Cerebellar nuclear complex (tissue), 1 donor: ENCODE data around the gene RAB22A.
"Not testable (repeated sequence)": the region's sequence is repeated elsewhere in the genome, so short reads cannot be mapped to it uniquely, and the experiment has no call there.

ENCODE experiments used
- DNase-seq, 2 experiments: peaks; one replicate each; lab custom pipeline; 2025; lab: John Stamatoyannopoulos, UW

The RAB22A gene

DNA sequence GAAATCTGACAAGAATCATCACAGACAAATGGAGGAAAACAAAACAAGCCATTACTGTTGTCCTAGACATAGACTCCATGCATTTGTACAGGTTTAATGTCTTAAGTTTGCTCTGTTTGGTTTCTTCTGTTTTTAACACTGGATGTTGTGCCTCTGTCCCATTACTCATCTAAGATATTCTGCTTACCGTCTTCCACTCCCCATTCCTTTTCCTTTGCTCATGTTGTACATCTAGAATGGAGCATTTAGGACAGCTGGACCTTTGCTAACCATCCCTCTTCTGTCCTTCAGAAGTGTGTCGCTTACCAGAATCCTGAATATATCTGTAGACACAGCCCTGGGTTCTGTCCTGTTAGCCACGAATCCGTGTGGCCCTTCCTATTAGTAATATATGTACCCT is 35.2 kb downstream of the RAB22A start:
- DNase-seq = no peak

DNA sequence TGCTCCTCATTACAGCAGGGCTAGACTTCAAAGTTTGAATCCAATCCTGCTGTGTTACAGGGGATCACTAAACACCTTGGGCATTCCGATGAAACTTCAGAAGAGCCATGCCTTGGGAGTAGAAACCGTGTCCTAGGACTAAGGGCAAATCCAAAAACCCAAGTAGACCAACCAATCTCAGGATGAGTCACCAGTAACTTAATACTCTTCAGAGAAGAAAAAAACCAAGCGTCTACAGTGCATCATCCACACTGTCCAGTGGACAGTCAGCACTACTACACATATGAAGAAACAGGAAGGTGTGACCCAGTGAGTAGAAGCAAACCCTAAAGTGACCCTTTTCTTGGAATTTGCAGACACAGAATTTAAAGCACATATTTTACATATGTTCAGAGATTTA is 40.1 kb downstream of the RAB22A start:
- no peak for DNase-seq

GRCh38 chr20:58352468-58352867 is 43.0 kb downstream of the RAB22A start:
- no peak for DNase-seq

DNA sequence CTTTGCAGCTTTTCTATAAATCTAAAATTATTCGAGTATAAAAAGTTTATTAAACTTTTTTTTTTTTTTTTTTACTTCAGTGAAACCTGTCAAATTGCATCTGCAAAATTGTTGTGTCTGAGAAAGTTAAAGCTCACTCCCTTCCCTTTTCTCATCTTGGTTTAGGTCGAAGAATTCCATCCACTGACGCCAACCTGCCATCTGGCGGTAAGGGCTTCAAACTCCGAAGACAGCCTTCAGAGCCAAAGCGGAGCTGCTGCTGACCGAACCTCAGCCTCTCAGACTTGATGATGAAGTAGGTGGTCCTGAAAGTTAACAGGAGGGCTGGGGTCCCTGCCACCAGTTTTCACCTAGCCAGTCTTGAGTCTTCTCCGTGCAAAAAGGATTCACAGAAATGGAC is 49.9 kb downstream of the RAB22A start:
- no peak for DNase-seq

DNA sequence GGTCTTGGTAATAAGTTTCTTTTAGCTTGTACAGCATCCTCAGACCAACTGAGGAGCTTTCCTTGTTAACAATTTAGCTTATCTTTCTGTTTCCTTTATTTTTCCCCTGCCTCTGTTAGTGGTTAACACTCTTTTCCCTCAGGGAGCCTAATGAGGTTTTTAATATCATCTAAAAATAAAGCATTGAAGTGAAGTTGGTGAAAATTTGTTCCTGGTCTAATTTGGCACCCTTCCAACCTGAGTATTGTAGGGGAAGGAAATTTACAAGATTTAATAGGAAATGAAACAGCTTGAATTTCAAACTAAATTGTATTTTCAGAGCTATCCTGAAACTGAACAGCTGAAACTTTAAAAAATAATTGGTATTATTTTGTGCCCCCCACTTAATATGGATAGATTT is 51.4 kb downstream of the RAB22A start:
- DNase-seq = no peak

DNA sequence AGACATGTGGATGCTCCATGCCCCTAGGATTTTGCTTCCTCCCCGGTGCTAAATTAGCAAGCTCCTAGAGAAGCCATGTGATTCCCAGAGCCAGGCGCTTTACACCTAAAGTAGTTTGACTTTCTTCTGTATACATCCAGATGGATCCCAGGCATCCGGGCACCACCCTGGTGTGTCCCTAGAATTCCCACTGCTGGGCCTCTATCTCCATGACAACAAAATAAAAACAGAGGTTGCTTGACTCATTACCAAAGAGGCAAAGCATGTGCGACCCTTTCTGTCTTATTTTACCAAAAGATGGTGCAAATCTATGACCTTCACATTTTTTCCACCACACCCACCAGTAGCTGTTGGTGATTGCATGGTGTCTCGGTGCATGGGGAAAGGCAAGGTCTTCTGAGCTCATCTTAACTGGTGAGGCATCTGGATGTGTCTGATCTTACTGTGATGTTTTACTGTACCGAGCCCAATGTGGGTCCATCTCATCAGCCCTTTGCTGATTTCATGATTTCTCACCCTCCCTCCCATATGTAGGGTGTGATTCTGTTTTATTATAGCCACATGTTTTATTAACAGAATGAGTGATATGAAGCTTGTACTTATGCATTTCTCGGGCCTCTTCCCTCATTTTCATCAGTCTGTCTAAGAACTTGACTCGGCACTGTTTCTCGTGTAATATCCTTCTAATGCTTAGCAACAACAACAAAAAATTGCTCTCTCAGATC is 52.1 kb downstream of the RAB22A start:
- no peak for DNase-seq

DNA sequence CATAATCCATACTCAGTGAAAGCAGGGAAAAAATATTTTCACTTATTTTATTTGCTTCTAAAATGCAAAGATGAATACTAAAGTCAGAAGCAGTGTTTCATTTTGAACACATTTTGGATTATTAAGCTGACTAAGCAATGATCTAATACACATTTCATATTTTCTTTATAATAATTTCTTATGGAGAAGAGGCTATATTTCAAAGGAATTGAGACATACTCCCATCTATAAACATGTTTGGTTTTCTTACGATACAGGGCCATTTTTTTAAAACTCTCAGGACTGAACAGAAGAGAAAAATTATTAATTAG is 52.6 kb downstream of the RAB22A start:
- no peak for DNase-seq

DNA sequence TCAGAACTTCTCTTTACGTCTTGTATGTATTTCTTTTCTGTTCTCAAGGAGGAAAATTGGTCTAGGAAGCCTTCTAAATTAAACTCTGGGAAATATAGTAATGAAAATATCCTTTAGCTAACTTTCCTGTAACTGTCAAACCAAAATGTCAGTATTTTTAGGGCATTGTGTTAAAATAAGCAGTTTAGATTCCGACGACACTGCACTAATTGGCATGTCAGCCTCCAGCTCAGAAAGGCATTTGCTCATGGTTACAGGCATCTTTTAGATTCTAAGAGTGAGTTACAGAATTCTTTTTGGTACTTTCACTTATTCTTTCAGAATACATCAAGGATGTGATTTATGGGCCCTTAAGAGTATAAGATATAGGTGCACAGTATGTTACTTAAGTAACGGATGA is 53.5 kb downstream of the RAB22A start:
- no peak for DNase-seq

GRCh38 chr20:58366866-58367265 is 57.4 kb downstream of the RAB22A start:
- DNase-seq = no peak

DNA sequence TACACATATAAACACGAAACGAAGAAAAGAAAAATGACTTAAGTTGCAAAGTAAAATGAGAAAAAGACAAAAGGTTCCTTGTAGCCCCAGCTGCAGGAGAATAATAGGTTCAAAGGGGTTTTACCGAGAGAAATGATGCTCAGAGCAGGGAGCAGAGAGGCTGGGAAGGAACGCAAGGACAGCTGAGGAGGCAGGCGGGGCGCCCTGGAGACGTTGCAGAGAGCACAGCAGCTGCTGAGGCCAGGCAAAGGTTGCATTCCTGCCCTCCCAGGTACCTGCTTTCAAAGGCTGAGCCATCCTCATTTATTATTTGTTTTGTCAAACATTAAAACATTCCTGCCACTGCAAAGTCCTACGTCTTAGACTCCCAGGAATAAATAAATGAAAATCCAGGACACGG is 63.3 kb downstream of the RAB22A start:
- no peak for DNase-seq

- DNase-seq = not testable (repeated sequence)
These were observed 63.8 kb downstream of the RAB22A start for GRCh38 chr20:58373296-58373695.

GRCh38 chr20:58374027-58374850 is 64.7 kb downstream of the RAB22A start:
- DNase-seq = no peak

DNA sequence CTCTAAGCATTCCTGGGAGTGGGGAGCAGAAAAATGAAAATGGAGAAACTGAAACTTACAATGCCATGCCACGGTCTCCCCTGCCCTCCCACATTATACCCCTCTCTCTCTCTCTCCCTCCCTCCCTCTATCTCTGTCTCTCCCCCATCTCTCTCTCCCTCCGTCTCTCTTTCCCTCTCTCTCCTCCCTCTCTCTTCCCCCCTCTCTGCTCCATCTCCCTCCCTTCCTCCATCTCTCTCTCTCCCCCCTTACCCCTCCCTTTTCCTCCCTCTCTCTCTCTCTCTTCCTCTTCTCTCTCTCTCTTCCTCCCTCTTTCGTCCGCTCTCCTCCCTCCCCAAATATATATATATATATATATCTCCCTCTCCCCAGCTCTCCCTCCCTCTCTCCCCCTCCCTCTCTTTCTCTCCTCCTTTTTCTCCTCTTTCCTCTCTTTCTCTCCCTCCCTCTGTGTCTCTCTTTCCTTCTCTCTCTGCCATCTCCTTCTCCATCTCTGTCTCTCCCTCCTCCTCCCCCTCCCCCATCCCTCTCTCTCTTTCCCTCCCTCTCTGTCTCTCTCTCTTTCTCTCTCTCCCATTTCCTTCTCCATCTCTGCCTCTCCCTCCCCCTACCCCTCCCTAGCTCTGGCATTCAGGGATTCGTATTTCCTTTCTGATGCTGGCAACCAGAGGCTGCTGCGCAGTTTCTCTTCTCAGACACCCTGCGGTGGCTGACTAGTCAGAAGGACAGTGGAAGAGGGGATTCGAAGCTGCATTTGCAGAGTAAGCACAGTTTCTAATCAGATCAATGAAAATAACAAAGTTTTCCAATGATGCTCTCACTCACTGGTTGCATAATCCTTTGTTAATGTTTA is 65.6 kb downstream of the RAB22A start:
- no peak for DNase-seq

- DNase-seq = no peak
These were observed 66.3 kb downstream of the RAB22A start for GRCh38 chr20:58375759-58376352.

GRCh38 chr20:58377017-58377416 is 67.5 kb downstream of the RAB22A start:
- DNase-seq = no peak

GRCh38 chr20:58377766-58378401 is 68.4 kb downstream of the RAB22A start:
- DNase-seq = no peak

- no peak for DNase-seq
These were observed 69.2 kb downstream of the RAB22A start for GRCh38 chr20:58378704-58379103.

GRCh38 chr20:58381627-58382026 is 72.1 kb downstream of the RAB22A start:
- no peak for DNase-seq

DNA sequence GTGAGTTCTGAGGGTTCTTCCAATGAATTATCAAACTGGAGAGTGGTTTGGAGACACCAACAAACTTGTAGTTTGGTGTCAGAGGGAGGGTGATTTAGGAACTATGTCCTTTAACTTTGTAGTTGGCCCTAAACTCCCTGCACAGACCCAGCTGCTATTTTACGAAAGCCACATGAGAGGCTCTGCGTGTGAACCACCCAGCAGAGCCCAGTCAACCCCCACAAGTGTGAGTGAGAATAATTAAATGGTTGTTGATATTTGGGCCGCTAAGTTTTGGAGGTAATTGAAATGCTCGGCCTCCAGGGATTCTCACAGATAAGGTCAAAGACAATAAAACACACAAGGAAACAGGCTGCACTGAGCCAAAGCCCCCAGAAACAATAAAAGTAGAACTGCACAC is 72.6 kb downstream of the RAB22A start:
- DNase-seq = no peak

- no peak for DNase-seq
These were observed 75.3 kb downstream of the RAB22A start for GRCh38 chr20:58384821-58385220.

DNA sequence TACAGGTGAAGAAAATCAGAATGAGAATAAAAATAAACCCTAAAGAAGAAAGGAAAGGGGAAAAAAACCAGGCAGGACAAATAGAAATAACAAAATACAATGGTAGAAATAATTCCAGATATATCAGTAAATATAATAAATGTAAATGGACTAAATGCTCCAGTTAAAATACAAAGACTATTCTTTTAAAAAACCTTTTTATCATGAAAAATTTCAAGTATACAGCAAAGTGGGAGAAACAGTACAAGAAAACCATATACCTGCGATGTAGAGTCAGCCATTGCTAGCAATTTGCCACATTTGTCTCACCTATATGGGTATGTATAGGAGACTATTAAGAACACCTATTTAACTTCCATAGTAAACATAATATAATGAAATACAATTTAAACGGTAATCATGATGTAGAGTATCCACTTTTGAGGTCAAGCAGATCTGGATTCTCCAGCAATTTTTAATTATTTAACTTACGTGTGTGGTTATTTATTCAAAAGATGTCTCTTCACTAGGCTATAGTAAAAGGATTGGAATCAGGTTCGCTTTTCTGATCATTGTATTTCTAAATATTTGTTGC is 78.6 kb downstream of the RAB22A start:
- DNase-seq = no peak
